Activated naive CD4-positive, alpha-beta T cell treated with anti-CD3 and anti-CD28 coated beads, Interleukin-2, amount 10 ng/mL, durations not matched to agents 7 days and 5 days (primary cell): Measurements from ENCODE around the gene CNIH4.
A peak's percentile ranks its signal among the peaks of the same experiment; 100 is the strongest.
"Not testable (repeated sequence)": the region's sequence is repeated elsewhere in the genome, so short reads cannot be mapped to it uniquely, and the experiment has no call there.

ENCODE experiments used
- CTCF ChIA-PET: fragments of 350-600 bp; sonication (Branson Sonifier 250); formaldehyde crosslinking; loops from one replicate; lab custom pipeline; 2021; ENCODE audit warnings: antibody characterized with exemption; lab: Charles Lee
- DNase-seq: peaks from one replicate; pipeline ENCODE4 v3.0.0-alpha.2; 2020
- H3K27ac Mint-ChIP-seq: one replicate; pipeline ENCODE4 v1.8.0; 2021; ENCODE audit warnings: mild to moderate bottlenecking, moderate library complexity, mixed read lengths
- H3K27me3 Mint-ChIP-seq: one replicate; pipeline ENCODE4 v1.8.0; 2021; ENCODE audit warnings: mild to moderate bottlenecking, mixed read lengths
- H3K36me3 Mint-ChIP-seq: one replicate; pipeline ENCODE4 v1.8.0; 2021; ENCODE audit warnings: mixed read lengths
- H3K4me1 Mint-ChIP-seq: one replicate; pipeline ENCODE4 v1.8.0; 2021; ENCODE audit warnings: mixed read lengths
- H3K4me3 Mint-ChIP-seq: one replicate; pipeline ENCODE4 v1.8.0; 2021; ENCODE audit warnings: mild to moderate bottlenecking, moderate library complexity, mixed read lengths
- H3K9me3 Mint-ChIP-seq: one replicate; pipeline ENCODE4 v1.8.0; 2021; ENCODE audit warnings: mixed read lengths

The CNIH4 gene

GRCh38 chr1:224333939-224334786 lies 22.5 kb upstream of the CNIH4 start:
- peaks cover 10% of the 10 kb centered on the region for H3K27me3 Mint-ChIP-seq
- no peak for DNase-seq
- peak overlapping the region; percentile 21 for H3K27ac Mint-ChIP-seq
- H3K9me3 Mint-ChIP-seq: peaks cover 8% of the 10 kb centered on the region
- peaks cover 33% of the 10 kb centered on the region for H3K4me1 Mint-ChIP-seq
- peaks cover 5% of the 10 kb centered on the region for H3K36me3 Mint-ChIP-seq
- CTCF ChIA-PET: interaction anchor here (0.5 to 5.2 kb wide), 18 partner anchors 10 to 632 kb away, joined by 3 to 61 read pairs (median 4); partner anchors contain the start of gene FBXO28
- no peak overlapping the region for H3K4me3 Mint-ChIP-seq

GRCh38 chr1:224338150-224338838 lies 18.4 kb upstream of the CNIH4 start:
- Mint-ChIP-seq H3K4me3 (no peak overlapping the region), H3K9me3 (peaks cover 18% of the 10 kb centered on the region), H3K36me3 (peaks cover 14% of the 10 kb centered on the region), H3K27me3 (peaks cover 21% of the 10 kb centered on the region), H3K27ac (no peak overlapping the region), H3K4me1 (peaks cover 23% of the 10 kb centered on the region)
- no peak for DNase-seq
- CTCF ChIA-PET: no interaction called here

- CTCF ChIA-PET: no interaction called here
- no peak for DNase-seq
- peaks cover 14% of the 10 kb centered on the region for H3K36me3 Mint-ChIP-seq
- H3K4me3 Mint-ChIP-seq: no peak overlapping the region
- peaks cover 19% of the 10 kb centered on the region for H3K9me3 Mint-ChIP-seq
- no peak overlapping the region for H3K27ac Mint-ChIP-seq
- H3K4me1 Mint-ChIP-seq: peaks cover 10% of the 10 kb centered on the region
- peaks cover 21% of the 10 kb centered on the region for H3K27me3 Mint-ChIP-seq
Observed at GRCh38 chr1:224339442-224340033, 17.1 kb upstream of the CNIH4 start.

GRCh38 chr1:224340453-224341384 lies 16.0 kb upstream of the CNIH4 start:
- Mint-ChIP-seq H3K27me3 (peaks cover 21% of the 10 kb centered on the region), H3K9me3 (peaks cover 22% of the 10 kb centered on the region), H3K4me1 (peaks cover 10% of the 10 kb centered on the region), H3K36me3 (peaks cover 14% of the 10 kb centered on the region), H3K4me3 (peak overlapping the region; percentile 62)
- H3K27ac Mint-ChIP-seq: not testable (repeated sequence)
- peak; percentile 62 for DNase-seq
- CTCF ChIA-PET: interaction anchor here (0.7 to 0.8 kb wide), 2 partner anchors 117 to 158 kb away, joined by 3 read pairs; no protein-coding TSS in a partner anchor

GRCh38 chr1:224343679-224344078 lies 13.0 kb upstream of the CNIH4 start:
- H3K9me3 Mint-ChIP-seq: peaks cover 30% of the 10 kb centered on the region
- peaks cover 20% of the 10 kb centered on the region for H3K27me3 Mint-ChIP-seq
- DNase-seq: no peak
- H3K4me1 Mint-ChIP-seq: peaks cover 26% of the 10 kb centered on the region
- peaks cover 19% of the 10 kb centered on the region for H3K36me3 Mint-ChIP-seq
- CTCF ChIA-PET: interaction anchor here (1.1 kb wide), 1 partner anchor 10 kb away, joined by 4 read pairs; no protein-coding TSS in a partner anchor
- no peak overlapping the region for H3K4me3 Mint-ChIP-seq
- no peak overlapping the region for H3K27ac Mint-ChIP-seq

- Mint-ChIP-seq H3K4me1 (peaks cover 18% of the 10 kb centered on the region), H3K36me3 (peaks cover 12% of the 10 kb centered on the region), H3K27me3 (peaks cover 4% of the 10 kb centered on the region), H3K9me3 (peaks cover 21% of the 10 kb centered on the region), H3K27ac (peak overlapping the region; percentile 76), H3K4me3 (no peak overlapping the region)
- DNase-seq: no peak
- CTCF ChIA-PET: no interaction called here
Observed at GRCh38 chr1:224348137-224348536, 8.5 kb upstream of the CNIH4 start.

GRCh38 chr1:224349716-224350115 lies 7.0 kb upstream of the CNIH4 start:
- H3K4me3 Mint-ChIP-seq, CTCF ChIA-PET, H3K27ac Mint-ChIP-seq, DNase-seq, H3K27me3 Mint-ChIP-seq, H3K36me3 Mint-ChIP-seq, H3K9me3 Mint-ChIP-seq: not testable (repeated sequence)
- H3K4me1 Mint-ChIP-seq: peaks cover 18% of the 10 kb centered on the region

- not testable (repeated sequence) for DNase-seq
Observed at GRCh38 chr1:224352436-224353085, 4.1 kb upstream of the CNIH4 start.

GRCh38 chr1:224353975-224354925 lies 2.4 kb upstream of the CNIH4 start:
- Mint-ChIP-seq H3K27ac (no peak overlapping the region), H3K36me3 (peaks cover 11% of the 10 kb centered on the region), H3K4me1 (peaks cover 24% of the 10 kb centered on the region), H3K4me3 (no peak overlapping the region), H3K9me3 (no peaks in the 10 kb centered on the region), H3K27me3 (no peaks in the 10 kb centered on the region)
- no peak for DNase-seq
- CTCF ChIA-PET: interaction anchor here (1.5 kb wide), 1 partner anchor 103 kb away, joined by 3 read pairs; no protein-coding TSS in a partner anchor

More at GRCh38 chr1:224352436-224353085, 4.1 kb upstream of the CNIH4 start:
- CTCF ChIA-PET: interaction anchor here (1.5 kb wide), 2 partner anchors 19 to 105 kb away, joined by 3 read pairs; no protein-coding TSS in a partner anchor
- not testable (repeated sequence) for H3K4me3 Mint-ChIP-seq, H3K27me3 Mint-ChIP-seq, H3K36me3 Mint-ChIP-seq, H3K27ac Mint-ChIP-seq, H3K9me3 Mint-ChIP-seq
- H3K4me1 Mint-ChIP-seq: peaks cover 20% of the 10 kb centered on the region

- DNase-seq: no peak
- CTCF ChIA-PET: interaction anchor here (0.9 to 1.1 kb wide), 2 partner anchors 22 to 37 kb away, joined by 3 read pairs; no protein-coding TSS in a partner anchor
- H3K4me1 Mint-ChIP-seq: peaks cover 36% of the 10 kb centered on the region
Observed at GRCh38 chr1:224357626-224358124, 996 bp downstream of the CNIH4 start.

GRCh38 chr1:224358237-224358636 lies 1.6 kb downstream of the CNIH4 start:
- Mint-ChIP-seq H3K27me3 (no peaks in the 10 kb centered on the region), H3K4me3 (peak overlapping the region; percentile 81), H3K36me3 (peaks cover 25% of the 10 kb centered on the region), H3K27ac (peak overlapping the region; percentile 89), H3K9me3 (no peaks in the 10 kb centered on the region), H3K4me1 (peaks cover 38% of the 10 kb centered on the region)
- DNase-seq: no peak
- CTCF ChIA-PET: interaction anchor here (0.6 to 1.1 kb wide), 3 partner anchors 19 to 37 kb away, joined by 3 to 5 read pairs (median 3); no protein-coding TSS in a partner anchor

More at GRCh38 chr1:224357626-224358124, 996 bp downstream of the CNIH4 start:
- Mint-ChIP-seq H3K27me3 (no peaks in the 10 kb centered on the region), H3K27ac (peak overlapping the region; percentile 89), H3K4me3 (peak overlapping the region; percentile 81), H3K9me3 (no peaks in the 10 kb centered on the region), H3K36me3 (peaks cover 22% of the 10 kb centered on the region)

- Mint-ChIP-seq H3K36me3 (peaks cover 33% of the 10 kb centered on the region), H3K27ac (no peak overlapping the region), H3K9me3 (no peaks in the 10 kb centered on the region), H3K4me1 (peaks cover 45% of the 10 kb centered on the region), H3K4me3 (no peak overlapping the region), H3K27me3 (no peaks in the 10 kb centered on the region)
- CTCF ChIA-PET: no interaction called here
- DNase-seq: no peak
Observed at GRCh38 chr1:224359207-224359606, 2.5 kb downstream of the CNIH4 start.
